GM18909 (cell line): ENCODE measurements around the gene PRSS2.
"Not testable (repeated sequence)": the region's sequence is repeated elsewhere in the genome, so short reads cannot be mapped to it uniquely, and the experiment has no call there.

ENCODE experiments used
- ATAC-seq: cut with Tn5 transposase; IDR thresholded peaks from one replicate; pipeline ENCODE4 v1.9.1; 2021; ENCODE audit warnings: mild to moderate bottlenecking; ENCODE audit not compliant: unreplicated experiment, poor library complexity

PRSS2 gene

GRCh38 chr7:142754681-142755575, 15.8 kb upstream of the PRSS2 start:
- ATAC-seq = no peak

GRCh38 chr7:142758312-142758711, 12.5 kb upstream of the PRSS2 start:
- not testable (repeated sequence) for ATAC-seq

DNA sequence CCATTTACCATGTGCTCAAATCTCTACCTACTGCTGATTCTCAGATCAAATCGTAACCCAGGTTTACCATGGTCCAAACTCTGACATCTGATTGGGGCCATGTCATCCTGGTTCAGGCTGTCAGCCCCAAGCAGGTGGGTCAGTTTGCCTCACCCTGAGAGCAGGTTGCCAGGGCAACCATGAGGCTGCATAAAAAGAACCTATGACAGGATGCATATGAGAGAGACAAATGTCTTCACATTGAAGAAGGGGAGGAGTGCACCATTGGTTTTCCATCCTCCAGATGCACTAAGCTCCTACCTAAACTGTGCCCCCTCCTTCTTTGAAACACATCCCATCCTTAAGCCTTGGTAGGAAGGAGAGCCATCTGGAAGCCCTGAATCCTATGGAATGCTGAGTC, 11.3 kb upstream of the PRSS2 start:
- no peak for ATAC-seq

- no peak for ATAC-seq
Observed at GRCh38 chr7:142760071-142760642, 10.6 kb upstream of the PRSS2 start.

- ATAC-seq = not testable (repeated sequence)
Observed at GRCh38 chr7:142761606-142762005, 9.2 kb upstream of the PRSS2 start.

GRCh38 chr7:142762104-142762503, 8.7 kb upstream of the PRSS2 start:
- ATAC-seq = no peak

GRCh38 chr7:142767451-142767850, 3.3 kb upstream of the PRSS2 start:
- no peak for ATAC-seq

DNA sequence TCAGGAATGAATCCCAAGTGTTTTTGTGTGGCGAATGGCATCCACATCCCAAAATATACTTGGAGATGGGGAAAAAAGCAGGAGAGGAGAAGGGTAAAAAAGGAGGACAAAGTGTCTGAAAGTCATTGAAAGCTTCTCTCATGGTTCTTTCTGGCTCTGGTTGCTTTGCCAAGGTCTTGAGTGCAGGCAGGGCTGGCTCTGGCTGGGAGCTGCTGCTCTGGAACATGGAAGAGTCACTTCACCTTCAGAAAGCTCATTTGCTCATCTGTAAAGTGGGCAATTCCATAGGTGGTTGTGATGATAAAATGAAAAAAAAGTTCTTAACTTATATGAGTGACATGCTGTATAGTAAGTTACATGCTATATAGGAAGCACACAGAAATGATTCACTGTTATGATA, 2.9 kb upstream of the PRSS2 start:
- ATAC-seq = no peak

- ATAC-seq = not testable (repeated sequence)
Observed at GRCh38 chr7:142768885-142769284, 1.9 kb upstream of the PRSS2 start.

DNA sequence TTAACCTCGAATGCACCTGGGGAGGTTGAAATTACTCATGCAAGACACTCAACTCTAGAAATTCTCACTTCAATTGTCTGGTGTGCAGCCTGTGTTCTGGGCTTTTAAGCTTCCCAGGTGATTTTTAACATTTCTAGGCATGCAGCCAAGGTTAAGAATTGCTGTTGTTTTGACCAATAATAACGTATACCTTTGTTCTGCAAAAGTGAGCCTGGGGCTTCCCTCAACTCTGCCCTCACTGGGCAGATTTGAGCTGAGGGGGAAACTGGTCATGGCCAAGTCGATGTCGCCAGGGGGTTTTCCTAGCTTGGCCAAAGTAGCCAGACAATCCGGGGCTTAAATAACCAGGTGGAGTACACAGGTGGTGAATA, 568 bp downstream of the PRSS2 start:
- ATAC-seq = peak; percentile 84

- ATAC-seq = no peak
Observed at GRCh38 chr7:142772051-142772450, 1.3 kb downstream of the PRSS2 start.

GRCh38 chr7:142772673-142773072, 1.9 kb downstream of the PRSS2 start:
- ATAC-seq = no peak

DNA sequence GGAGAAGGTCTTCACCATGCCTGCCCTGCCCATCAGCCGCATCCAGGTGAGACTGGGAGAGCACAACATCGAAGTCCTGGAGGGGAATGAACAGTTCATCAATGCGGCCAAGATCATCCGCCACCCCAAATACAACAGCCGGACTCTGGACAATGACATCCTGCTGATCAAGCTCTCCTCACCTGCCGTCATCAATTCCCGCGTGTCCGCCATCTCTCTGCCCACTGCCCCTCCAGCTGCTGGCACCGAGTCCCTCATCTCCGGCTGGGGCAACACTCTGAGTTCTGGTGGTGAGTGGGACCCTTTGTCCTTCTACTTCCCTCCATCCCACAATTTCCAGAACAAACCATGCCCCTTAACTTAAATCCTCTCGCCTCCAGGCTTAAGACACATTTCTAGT, 2.5 kb downstream of the PRSS2 start:
- ATAC-seq = no peak

DNA sequence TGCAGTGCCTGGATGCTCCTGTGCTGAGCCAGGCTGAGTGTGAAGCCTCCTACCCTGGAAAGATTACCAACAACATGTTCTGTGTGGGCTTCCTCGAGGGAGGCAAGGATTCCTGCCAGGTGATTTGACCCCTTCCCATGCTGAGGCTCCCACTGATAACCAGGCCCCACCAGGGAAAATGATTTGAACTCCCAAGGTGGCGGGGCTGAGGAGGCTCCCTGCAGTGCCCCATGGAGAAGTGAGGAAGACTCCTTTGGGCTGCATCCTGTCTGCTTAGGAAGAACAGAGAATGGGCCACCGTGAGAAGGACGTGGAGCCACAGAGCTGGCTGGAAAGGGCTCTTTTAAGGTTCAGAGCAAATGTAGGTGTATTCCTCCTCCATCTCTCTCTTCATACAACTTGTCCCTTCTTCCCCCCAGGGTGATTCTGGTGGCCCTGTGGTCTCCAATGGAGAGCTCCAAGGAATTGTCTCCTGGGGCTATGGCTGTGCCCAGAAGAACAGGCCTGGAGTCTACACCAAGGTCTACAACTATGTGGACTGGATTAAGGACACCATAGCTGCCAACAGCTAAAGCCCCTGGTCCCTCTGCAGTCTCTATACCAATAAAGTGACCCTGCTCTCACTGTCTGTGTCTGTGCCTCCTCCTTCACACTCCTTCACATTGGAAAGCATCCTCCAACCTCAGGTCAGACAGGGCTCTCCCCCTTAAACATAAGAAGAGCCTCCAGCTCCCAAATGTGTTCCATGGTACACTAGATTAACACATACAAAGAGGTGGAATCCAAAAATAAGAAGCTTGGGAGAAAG, 3.4 kb downstream of the PRSS2 start:
- no peak for ATAC-seq

- ATAC-seq = no peak
Observed at GRCh38 chr7:142774826-142775225, 4.1 kb downstream of the PRSS2 start.

DNA sequence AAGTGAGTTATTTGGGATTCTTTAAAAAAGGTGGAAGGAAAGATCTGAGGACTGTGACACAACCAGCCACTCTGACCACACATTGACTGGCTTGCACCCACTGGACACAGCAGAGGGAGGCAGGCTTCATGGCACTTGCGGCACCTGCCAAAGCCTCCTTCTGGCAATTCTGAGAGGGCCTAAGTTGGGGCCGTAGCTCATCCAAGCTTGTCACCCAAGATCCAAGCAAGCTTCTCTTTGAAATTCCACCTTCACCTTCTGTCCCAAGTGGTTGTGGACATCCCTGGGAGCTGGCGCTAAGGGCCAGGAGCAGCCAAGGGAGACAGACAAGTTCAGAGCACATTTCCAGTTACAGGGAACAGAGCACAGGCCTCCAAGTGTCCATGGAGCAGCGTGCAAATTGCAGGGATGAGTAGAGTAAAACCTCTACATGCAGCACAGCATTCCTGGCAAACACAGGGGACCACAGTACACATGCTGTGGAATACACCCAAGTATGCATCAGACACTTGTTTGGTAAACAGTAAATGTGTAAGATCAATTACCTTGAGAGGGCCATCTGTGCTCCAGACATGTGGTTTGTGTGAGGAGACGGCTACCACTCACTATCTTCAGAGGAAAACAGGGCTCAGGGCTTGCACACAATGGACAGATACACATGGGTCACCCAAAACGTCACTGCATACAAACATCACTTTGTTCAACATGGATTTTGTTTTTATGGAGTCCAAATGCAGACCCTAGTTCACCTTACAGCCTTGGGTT, 4.8 kb downstream of the PRSS2 start:
- not testable (repeated sequence) for ATAC-seq

DNA sequence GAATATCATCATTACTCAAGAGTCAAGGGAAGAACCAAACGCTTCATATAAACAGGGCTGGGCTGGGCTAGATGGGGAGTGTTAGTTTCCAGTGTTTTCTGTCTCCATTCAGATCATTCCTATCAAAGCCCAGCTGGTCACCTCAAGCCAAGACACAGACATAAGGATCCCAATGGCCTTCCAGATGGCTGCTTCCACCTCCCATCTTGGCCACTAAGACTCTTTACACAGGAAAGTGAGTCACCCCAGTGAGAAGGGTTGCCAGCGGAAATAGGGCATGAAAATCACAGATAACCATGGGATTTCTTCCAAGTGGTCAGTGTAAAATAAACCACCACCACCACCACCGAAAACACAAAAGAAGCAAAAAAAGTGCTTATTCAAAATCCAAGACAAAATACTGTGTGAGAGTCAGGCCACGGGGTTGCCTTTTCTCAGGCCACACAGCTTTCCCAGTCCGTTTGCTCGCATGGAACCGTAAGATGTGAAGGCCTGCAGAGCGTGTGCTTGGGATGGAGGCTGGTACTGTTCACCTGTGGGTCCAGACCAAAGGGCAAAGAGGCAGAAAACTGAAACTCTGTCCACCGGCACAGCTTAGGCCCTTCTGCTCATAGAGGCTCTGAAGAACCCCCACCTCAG, 5.6 kb downstream of the PRSS2 start:
- ATAC-seq = no peak

DNA sequence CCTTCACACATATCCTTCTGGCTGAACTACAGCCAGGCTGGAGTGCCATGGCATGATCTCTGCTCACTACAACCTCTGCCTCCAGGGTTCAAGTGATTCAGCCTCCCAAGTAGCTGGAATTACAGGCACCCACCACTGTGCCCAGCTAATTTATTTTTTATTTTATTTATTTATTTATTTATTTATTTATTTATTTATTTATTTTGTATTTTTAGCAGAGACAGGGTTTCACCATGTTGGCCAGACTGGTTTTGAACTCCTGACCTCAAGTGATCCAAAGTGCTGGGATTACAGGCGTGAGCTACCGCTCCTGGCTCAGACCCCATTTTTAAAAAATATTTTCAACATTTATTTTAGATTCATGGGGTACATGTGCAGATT, 6.1 kb downstream of the PRSS2 start:
- ATAC-seq = not testable (repeated sequence)

- ATAC-seq = no peak
Observed at GRCh38 chr7:142777318-142777717, 6.5 kb downstream of the PRSS2 start.
